H9 (cell line): ENCODE measurements around the gene COQ7. TPM values are rescaled to one million over a fixed set of nuclear protein-coding genes. Genes with fewer than 3 reads are reported as not detected.

Source experiments
- DNase-seq: peaks from one replicate; pipeline ENCODE4 v3.0.0-alpha.2; 2017
- H2AFZ ChIP-seq: one replicate; pipeline ENCODE4 v1.6.1; 2013; ENCODE audit warnings: mild to moderate bottlenecking, low read length, control low read depth, moderate library complexity
- H2AK5ac ChIP-seq: 2 replicates; pipeline ENCODE4 v1.6.1; 2013; ENCODE audit warnings: low read length, control low read depth, mixed read lengths; ENCODE audit not compliant: insufficient read length
- H2BK120ac ChIP-seq: one replicate; pipeline ENCODE4 v1.6.1; 2013; ENCODE audit warnings: low read depth, mild to moderate bottlenecking, low read length, control low read depth, inconsistent platforms; ENCODE audit not compliant: poor library complexity, severe bottlenecking
- H2BK12ac ChIP-seq: 2 replicates; pipeline ENCODE4 v1.6.1; 2013; ENCODE audit warnings: low read length, control low read depth, mixed read lengths, low read depth; ENCODE audit not compliant: insufficient read length
- H2BK15ac ChIP-seq: 2 replicates; pipeline ENCODE4 v1.6.1; 2013; ENCODE audit warnings: low read depth, low read length, control low read depth
- H2BK20ac ChIP-seq: one replicate; pipeline ENCODE4 v1.6.1; 2013; ENCODE audit warnings: low read depth, mild to moderate bottlenecking, low read length, control low read depth, inconsistent platforms; ENCODE audit not compliant: poor library complexity, severe bottlenecking
- H2BK5ac ChIP-seq: 2 replicates; pipeline ENCODE4 v1.6.1; 2013; ENCODE audit warnings: low read length, control low read depth, mixed read lengths; ENCODE audit not compliant: insufficient read length
- H3K14ac ChIP-seq: 2 replicates; pipeline ENCODE4 v1.6.1; 2013; ENCODE audit warnings: low read length, control low read depth; ENCODE audit not compliant: insufficient read depth
- H3K18ac ChIP-seq: 2 replicates; pipeline ENCODE4 v1.6.1; 2013; ENCODE audit warnings: low read depth, mild to moderate bottlenecking, mixed read lengths, low read length, control low read depth; ENCODE audit not compliant: insufficient read length
- H3K23ac ChIP-seq: 2 replicates; pipeline ENCODE4 v1.6.1; 2013; ENCODE audit warnings: low read length, control low read depth, mixed read lengths, low read depth; ENCODE audit not compliant: insufficient read length
- H3K23me2 ChIP-seq: 2 replicates; pipeline ENCODE4 v1.6.1; 2013; ENCODE audit warnings: low read depth, mild to moderate bottlenecking, mixed read lengths, low read length, control low read depth; ENCODE audit not compliant: insufficient read length, poor library complexity, severe bottlenecking
- H3K27ac ChIP-seq: 2 replicates; pipeline ENCODE4 v1.5.1; 2013; ENCODE audit warnings: low read length, control low read depth, mixed read lengths, low read depth; ENCODE audit not compliant: insufficient read length
- H3K27me3 ChIP-seq: 2 replicates; pipeline ENCODE4 v1.6.1; 2013; ENCODE audit warnings: low read length, control low read depth, inconsistent platforms; ENCODE audit not compliant: insufficient read depth
- H3K4ac ChIP-seq: 2 replicates; pipeline ENCODE4 v1.6.1; 2013; ENCODE audit warnings: low read depth, mild to moderate bottlenecking, control low read depth, inconsistent platforms, low read length, moderate library complexity
- H3K4me1 ChIP-seq: 2 replicates; pipeline ENCODE4 v1.6.1; 2013; ENCODE audit warnings: low read length, control low read depth, inconsistent platforms; ENCODE audit not compliant: insufficient read depth
- H3K4me2 ChIP-seq: 2 replicates; pipeline ENCODE4 v1.6.1; 2013; ENCODE audit warnings: low read length, control low read depth, mixed read lengths; ENCODE audit not compliant: insufficient read length, insufficient read depth
- H3K56ac ChIP-seq: 2 replicates; pipeline ENCODE4 v1.6.1; 2013; ENCODE audit warnings: low read depth, mild to moderate bottlenecking, mixed read lengths, low read length, control low read depth; ENCODE audit not compliant: insufficient read length
- H3K79me1 ChIP-seq: 2 replicates; pipeline ENCODE4 v1.6.1; 2013; ENCODE audit warnings: low read depth, mild to moderate bottlenecking, moderate library complexity, low read length, control low read depth, inconsistent platforms; ENCODE audit not compliant: insufficient read depth, poor library complexity, severe bottlenecking
- H3K79me2 ChIP-seq: 2 replicates; pipeline ENCODE4 v1.6.1; 2013; ENCODE audit warnings: low read length, control low read depth, inconsistent platforms; ENCODE audit not compliant: insufficient read depth
- H3K9ac ChIP-seq: 2 replicates; pipeline ENCODE4 v1.6.1; 2013; ENCODE audit warnings: low read length, control low read depth, mixed read lengths; ENCODE audit not compliant: insufficient read length; ENCODE audit errors: extremely low read depth
- H3K9me3 ChIP-seq: one replicate; pipeline ENCODE4 v1.6.1; 2013; ENCODE audit warnings: low read depth, low read length, inconsistent platforms; ENCODE audit not compliant: control insufficient read depth
- H3T11ph ChIP-seq: one replicate; pipeline ENCODE4 v1.6.1; 2013; ENCODE audit warnings: mild to moderate bottlenecking, low read length, control low read depth, inconsistent platforms
- H4K20me1 ChIP-seq: one replicate; pipeline ENCODE4 v1.6.1; 2013; ENCODE audit not compliant: control insufficient read depth, insufficient read length, insufficient read depth
- H4K5ac ChIP-seq: 2 replicates; pipeline ENCODE4 v1.6.1; 2013; ENCODE audit warnings: low read depth, mild to moderate bottlenecking, mixed read lengths, low read length, control low read depth; ENCODE audit not compliant: insufficient read length
- H4K8ac ChIP-seq: replicated peaks from 2 replicates; pipeline ENCODE4 v1.6.1; 2013; ENCODE audit warnings: low read length, control low read depth, mixed read lengths, low read depth; ENCODE audit not compliant: insufficient read length
- H4K91ac ChIP-seq: 2 replicates; pipeline ENCODE4 v1.6.1; 2013; ENCODE audit warnings: low read depth, mild to moderate bottlenecking, moderate library complexity, mixed read lengths, low read length, control low read depth; ENCODE audit not compliant: insufficient read length
- H3K27ac Mint-ChIP-seq, 3 experiments: 2 replicates in 2 of 3; 3 replicates in 1 of 3; pipeline ENCODE4 v1.8.0; 2020 to 2021; ENCODE audit warnings: mixed read lengths in 3 of 3, mild to moderate bottlenecking in 1 of 3, moderate library complexity in 1 of 3
- H3K27me3 Mint-ChIP-seq: 2 replicates; pipeline ENCODE4 v1.8.0; 2021; ENCODE audit warnings: low read depth, mild to moderate bottlenecking, moderate library complexity, mixed read lengths
- H3K36me3 Mint-ChIP-seq, 3 experiments: 2 replicates in 2 of 3; 3 replicates in 1 of 3; pipeline ENCODE4 v1.8.0; 2020 to 2021; ENCODE audit warnings: low read depth in 3 of 3, mixed read lengths in 3 of 3; ENCODE audit not compliant: insufficient read depth in 1 of 3
- H3K4me1 Mint-ChIP-seq, 2 experiments: 2 replicates each; pipeline ENCODE4 v1.8.0; 2020; ENCODE audit warnings: mixed read lengths in 2 of 2
- H3K4me3 Mint-ChIP-seq, 2 experiments: 2 replicates in 1 of 2; 3 replicates in 1 of 2; pipeline ENCODE4 v1.8.0; 2020 to 2021; ENCODE audit warnings: mild to moderate bottlenecking in 2 of 2, mixed read lengths in 2 of 2, moderate library complexity in 1 of 2
- H3K9me3 Mint-ChIP-seq, 2 experiments: 2 replicates in 1 of 2; 3 replicates in 1 of 2; pipeline ENCODE4 v1.8.0; 2020; ENCODE audit warnings: mild to moderate bottlenecking in 2 of 2, mixed read lengths in 2 of 2, moderate library complexity in 1 of 2
- CTCF ChIP-seq: fragments of 200-600 bp; sonication (generic); conservative IDR thresholded peaks from 3 replicates; pipeline ENCODE4 v1.8.0; 2021; ENCODE audit warnings: antibody characterized with exemption, mild to moderate bottlenecking
- WGBS: extraction: QIAGEN DNeasy Blood & Tissue Kit; methylation state at CpG from one replicate; pipeline ENCODE4 v1.1.7; 2013; ENCODE audit warnings: missing lambda C conversion rate, low lambda C conversion rate, mixed read lengths; ENCODE audit not compliant: insufficient read length; ENCODE audit errors: extremely low coverage; 5-methylcytosine and 5-hydroxymethylcytosine counted together
- long read RNA-seq: library from polyadenylated mRNA; unstranded; transcript quantifications from one replicate; pipeline ENCODE4 v2.0.0, GENCODE V29; 2020
- total RNA-seq: library from RNA; stranded (reverse); gene quantifications from 2 replicates; pipeline ENCODE4 v1.2.1, GENCODE V29; 2021

COQ7 gene
- 26.7 and 29.6 TPM in 2 replicates for total RNA-seq
- long read RNA-seq, transcript COQ7-201 (6 exons, 2,657 nt) = major isoform, 37 of 50 reads
- long read RNA-seq, partial matches to known transcripts = 2 of 50 reads
- long read RNA-seq, other reads (novel, unspliced or antisense) = 9 of 50 reads

- H3K4me1 Mint-ChIP-seq = peaks cover 0 to 6% of the 10 kb centered on the region in 2 experiments; a peak in 2 of 4 replicates
- no peak within 1 kb of the TSS; the same call in 1 of the 2 replicates for H3K4ac ChIP-seq
- peak within 1 kb of the TSS; percentile 70 for H3K9ac ChIP-seq
- peak within 1 kb of the TSS; percentile 73 for H2BK5ac ChIP-seq
- no peaks in the 10 kb centered on the region for H3K79me1 ChIP-seq
- no peaks in the 10 kb centered on the region for H3K27me3 ChIP-seq
- no peak within 1 kb of the TSS for H2BK12ac ChIP-seq
- peak within 1 kb of the TSS; percentile 97 to 99 (median 97) for H3K27ac Mint-ChIP-seq
- H3K4me3 Mint-ChIP-seq = peak within 1 kb of the TSS; percentile 90 to 94
- H4K20me1 ChIP-seq = no peaks in the 10 kb centered on the region
- no peak within 1 kb of the TSS for H4K91ac ChIP-seq
- H3K9me3 ChIP-seq = no peaks in the 10 kb centered on the region
- H3T11ph ChIP-seq = peak within 1 kb of the TSS; percentile 30
- H3K79me2 ChIP-seq = no peaks in the 10 kb centered on the region
- no peaks in the 10 kb centered on the region for H3K9me3 Mint-ChIP-seq
- no CpG with 5 or more reads among the region's 68 CpGs for WGBS
- TF ChIP-seq CTCF = no peak
- H4K8ac ChIP-seq = no peak within 1 kb of the TSS
- H2AK5ac ChIP-seq = no peak within 1 kb of the TSS
- H3K27ac ChIP-seq = no peak within 1 kb of the TSS
- H2BK120ac ChIP-seq = peak within 1 kb of the TSS; percentile 97
- peak within 1 kb of the TSS; percentile 65 for H3K4me2 ChIP-seq
- H3K14ac ChIP-seq = peak within 1 kb of the TSS; percentile 96; the same call in 1 of the 2 replicates
- H4K5ac ChIP-seq = no peak within 1 kb of the TSS
- H3K23ac ChIP-seq = no peak within 1 kb of the TSS
- H3K23me2 ChIP-seq = peaks cover 5% of the 10 kb centered on the region
- H2AFZ ChIP-seq = no peak within 1 kb of the TSS
- H2BK15ac ChIP-seq = no peak within 1 kb of the TSS
- DNase-seq = peak; percentile 98
- peak within 1 kb of the TSS; percentile 91 for H3K18ac ChIP-seq
- no peaks in the 10 kb centered on the region for H3K27me3 Mint-ChIP-seq
- H2BK20ac ChIP-seq = no peak within 1 kb of the TSS
- no peak within 1 kb of the TSS for H3K56ac ChIP-seq
- no peaks in the 10 kb centered on the region for H3K4me1 ChIP-seq
- peaks cover 0 to 5% (median 3%) of the 10 kb centered on the region in 3 experiments; a peak in 4 of 7 replicates for H3K36me3 Mint-ChIP-seq
Observed at GRCh38 chr16:19067349-19068236, at the start of gene COQ7. Gene COQ7, plus strand, starts transcription at chr16:19067614. Its CDS starts 51 bp downstream, at chr16:19067665.
